Measurements from ENCODE around the gene TTC34.
"Not testable (repeated sequence)": the region's sequence is repeated elsewhere in the genome, so short reads cannot be mapped to it uniquely, and the experiment has no call there.

The TTC34 gene

GRCh38 chr1:2652152-2652925 lies 149.2 kb downstream of the TTC34 start:
- Histone ChIP-seq H3K9ac (ENCODE audit: low read depth, low read length, poor library complexity) (peak overlapping the region; percentile 66), H2AK5ac (ENCODE audit: low read depth, low read length) (peak overlapping the region; percentile 88), H3K18ac (ENCODE audit: low read length) (peak overlapping the region; percentile 89), H3K9me3 (replicated peaks in 1 of 2; ENCODE audit: control insufficient read depth in 2 of 2, insufficient read depth in 1 of 2, low read depth in 1 of 2, low read length in 2 of 2) (peaks cover 0 to 34% of the 10 kb centered on the region in 2 donors), H3K23ac (ENCODE audit: low read depth, low read length, poor library complexity) (peak overlapping the region; percentile 60), H3K79me1 (ENCODE audit: low read depth, low read length) (peaks cover 10% of the 10 kb centered on the region), H4K91ac (ENCODE audit: low read depth, low read length, poor library complexity) (peak overlapping the region; percentile 40), H3K27me3 (ENCODE audit: control insufficient read depth in 3 of 3, insufficient read depth in 3 of 3, low read depth in 1 of 3, low read length in 3 of 3) (peaks cover 2 to 31% (median 7%) of the 10 kb centered on the region in 3 experiments), H3K4me2 (ENCODE audit: insufficient read depth, low read length, poor library complexity, severe bottlenecking) (peak overlapping the region; percentile 31), H3K14ac (ENCODE audit: low read length) (peak overlapping the region; percentile 58)
- not testable (repeated sequence) for DNase-seq (ENCODE audit: low spot score); H2BK5ac ChIP-seq (ENCODE audit: low read length); H3K27ac ChIP-seq (replicated peaks; ENCODE audit: low read length); H2BK15ac ChIP-seq (ENCODE audit: low read length); H3K4me3 ChIP-seq (ENCODE audit: low read length in 2 of 2); H4K8ac ChIP-seq (ENCODE audit: low read depth, low read length); H3K4ac ChIP-seq (ENCODE audit: low read length); H2BK12ac ChIP-seq (ENCODE audit: low read length); H3K4me1 ChIP-seq (ENCODE audit: control insufficient read depth in 2 of 2, insufficient read depth in 1 of 2, low read depth in 1 of 2, low read length in 2 of 2); H2AFZ ChIP-seq (ENCODE audit: low read length); H3K36me3 ChIP-seq (replicated peaks in 1 of 2; ENCODE audit: control insufficient read depth in 2 of 2, insufficient read depth in 2 of 2, low read length in 2 of 2); H2BK120ac ChIP-seq (ENCODE audit: low read depth, low read length)
- no CpG with 5 or more reads among the region's 16 CpGs for whole genome bisulfite sequencing, 2 donors (ENCODE audit: extremely low coverage in 2 of 2, insufficient read length in 2 of 2, insufficient replicate concordance in 1 of 2)

- Histone ChIP-seq H3K9me3 (replicated peaks in 1 of 2; ENCODE audit: control insufficient read depth in 2 of 2, insufficient read depth in 1 of 2, low read depth in 1 of 2, low read length in 2 of 2) (peaks cover 0 to 33% of the 10 kb centered on the region in 2 donors), H3K4ac (ENCODE audit: low read length) (no peak overlapping the region), H3K14ac (ENCODE audit: low read length) (no peak overlapping the region), H2BK5ac (ENCODE audit: low read length) (no peak overlapping the region), H4K8ac (ENCODE audit: low read depth, low read length) (no peak overlapping the region), H3K4me2 (ENCODE audit: insufficient read depth, low read length, poor library complexity, severe bottlenecking) (no peak overlapping the region), H3K4me3 (ENCODE audit: low read length in 2 of 2) (no peak overlapping the region), H2BK15ac (ENCODE audit: low read length) (no peak overlapping the region), H3K79me1 (ENCODE audit: low read depth, low read length) (peaks cover 9% of the 10 kb centered on the region), H3K27me3 (ENCODE audit: control insufficient read depth in 3 of 3, insufficient read depth in 3 of 3, low read depth in 1 of 3, low read length in 3 of 3) (peaks cover 2 to 27% (median 7%) of the 10 kb centered on the region in 3 experiments), H3K4me1 (ENCODE audit: control insufficient read depth in 2 of 2, insufficient read depth in 1 of 2, low read depth in 1 of 2, low read length in 2 of 2) (no peaks in the 10 kb centered on the region), H3K18ac (ENCODE audit: low read length) (no peak overlapping the region), H3K36me3 (replicated peaks in 1 of 2; ENCODE audit: control insufficient read depth in 2 of 2, insufficient read depth in 2 of 2, low read length in 2 of 2) (no peaks in the 10 kb centered on the region), H3K9ac (ENCODE audit: low read depth, low read length, poor library complexity) (no peak overlapping the region), H2AK5ac (ENCODE audit: low read depth, low read length) (no peak overlapping the region), H2BK12ac (ENCODE audit: low read length) (no peak overlapping the region), H4K91ac (ENCODE audit: low read depth, low read length, poor library complexity) (no peak overlapping the region), H2AFZ (ENCODE audit: low read length) (no peak overlapping the region), H2BK120ac (ENCODE audit: low read depth, low read length) (no peak overlapping the region), H3K23ac (ENCODE audit: low read depth, low read length, poor library complexity) (no peak overlapping the region), H3K27ac (replicated peaks; ENCODE audit: low read length) (no peak overlapping the region)
- DNase-seq (ENCODE audit: low spot score), result no peak
- no CpG with 5 or more reads among the region's 10 CpGs for WGBS, 2 donors (ENCODE audit: extremely low coverage in 2 of 2, insufficient read length in 2 of 2, insufficient replicate concordance in 1 of 2)
Measured at GRCh38 chr1:2650967-2651645, 150.4 kb downstream of the TTC34 start.

- Histone ChIP-seq H3K4me1 (ENCODE audit: control insufficient read depth in 2 of 2, insufficient read depth in 1 of 2, low read depth in 1 of 2, low read length in 2 of 2) (peaks cover 5 to 8% of the 10 kb centered on the region in 2 donors), H2AFZ (ENCODE audit: low read length) (no peak overlapping the region), H3K9me3 (replicated peaks in 1 of 2; ENCODE audit: control insufficient read depth in 2 of 2, insufficient read depth in 1 of 2, low read depth in 1 of 2, low read length in 2 of 2) (peaks cover 0 to 29% of the 10 kb centered on the region in 2 donors), H3K36me3 (replicated peaks in 1 of 2; ENCODE audit: control insufficient read depth in 2 of 2, insufficient read depth in 2 of 2, low read length in 2 of 2) (no peaks in the 10 kb centered on the region), H3K4me2 (ENCODE audit: insufficient read depth, low read length, poor library complexity, severe bottlenecking) (no peak overlapping the region), H3K4me3 (ENCODE audit: low read length in 2 of 2) (no peak overlapping the region), H2BK120ac (ENCODE audit: low read depth, low read length) (no peak overlapping the region), H3K27me3 (ENCODE audit: control insufficient read depth in 3 of 3, insufficient read depth in 3 of 3, low read depth in 1 of 3, low read length in 3 of 3) (peaks cover 0 to 15% (median 0%) of the 10 kb centered on the region in 3 experiments), H3K4ac (ENCODE audit: low read length) (no peak overlapping the region), H2BK5ac (ENCODE audit: low read length) (no peak overlapping the region), H2AK5ac (ENCODE audit: low read depth, low read length) (no peak overlapping the region), H2BK12ac (ENCODE audit: low read length) (no peak overlapping the region), H4K91ac (ENCODE audit: low read depth, low read length, poor library complexity) (no peak overlapping the region), H3K9ac (ENCODE audit: low read depth, low read length, poor library complexity) (no peak overlapping the region), H3K79me1 (ENCODE audit: low read depth, low read length) (peaks cover 8% of the 10 kb centered on the region), H3K18ac (ENCODE audit: low read length) (no peak overlapping the region), H2BK15ac (ENCODE audit: low read length) (no peak overlapping the region), H3K14ac (ENCODE audit: low read length) (no peak overlapping the region), H3K27ac (replicated peaks; ENCODE audit: low read length) (no peak overlapping the region), H3K23ac (ENCODE audit: low read depth, low read length, poor library complexity) (no peak overlapping the region), H4K8ac (ENCODE audit: low read depth, low read length) (no peak overlapping the region)
- WGBS, 2 donors (ENCODE audit: extremely low coverage in 2 of 2, insufficient read length in 2 of 2, insufficient replicate concordance in 1 of 2), result no CpG with 5 or more reads among the region's 5 CpGs
- DNase-seq (ENCODE audit: low spot score), result no peak
Measured at GRCh38 chr1:2646837-2647236, 154.7 kb downstream of the TTC34 start.

- no peak overlapping the region for H2BK12ac ChIP-seq (ENCODE audit: low read length)
- H3K4me2 ChIP-seq (ENCODE audit: insufficient read depth, low read length, poor library complexity, severe bottlenecking), result no peak overlapping the region
- H3K79me1 ChIP-seq (ENCODE audit: low read depth, low read length), result peaks cover 13% of the 10 kb centered on the region
- no peak for DNase-seq (ENCODE audit: low spot score)
- H3K4me3 ChIP-seq (ENCODE audit: low read length in 2 of 2), result no peak overlapping the region
- H2AK5ac ChIP-seq (ENCODE audit: low read depth, low read length), result no peak overlapping the region
- H3K4ac ChIP-seq (ENCODE audit: low read length), result no peak overlapping the region
- no peak overlapping the region for H2BK120ac ChIP-seq (ENCODE audit: low read depth, low read length)
- no peak overlapping the region for H4K8ac ChIP-seq (ENCODE audit: low read depth, low read length)
- H3K9ac ChIP-seq (ENCODE audit: low read depth, low read length, poor library complexity), result no peak overlapping the region
- no peak overlapping the region for H4K91ac ChIP-seq (ENCODE audit: low read depth, low read length, poor library complexity)
- H3K23ac ChIP-seq (ENCODE audit: low read depth, low read length, poor library complexity), result no peak overlapping the region
- peaks cover 0 to 12% (median 0%) of the 10 kb centered on the region in 3 experiments for H3K27me3 ChIP-seq (ENCODE audit: control insufficient read depth in 3 of 3, insufficient read depth in 3 of 3, low read depth in 1 of 3, low read length in 3 of 3)
- peaks cover 5 to 11% of the 10 kb centered on the region in 2 donors for H3K4me1 ChIP-seq (ENCODE audit: control insufficient read depth in 2 of 2, insufficient read depth in 1 of 2, low read depth in 1 of 2, low read length in 2 of 2)
- WGBS, 2 donors (ENCODE audit: extremely low coverage in 2 of 2, insufficient read length in 2 of 2, insufficient replicate concordance in 1 of 2), result no CpG with 5 or more reads among the region's 11 CpGs
- peaks cover 0 to 21% of the 10 kb centered on the region in 2 donors for H3K9me3 ChIP-seq (replicated peaks in 1 of 2; ENCODE audit: control insufficient read depth in 2 of 2, insufficient read depth in 1 of 2, low read depth in 1 of 2, low read length in 2 of 2)
- no peaks in the 10 kb centered on the region for H3K36me3 ChIP-seq (replicated peaks in 1 of 2; ENCODE audit: control insufficient read depth in 2 of 2, insufficient read depth in 2 of 2, low read length in 2 of 2)
- no peak overlapping the region for H3K18ac ChIP-seq (ENCODE audit: low read length)
- H3K14ac ChIP-seq (ENCODE audit: low read length), result no peak overlapping the region
- H2AFZ ChIP-seq (ENCODE audit: low read length), result no peak overlapping the region
- no peak overlapping the region for H2BK15ac ChIP-seq (ENCODE audit: low read length)
- no peak overlapping the region for H2BK5ac ChIP-seq (ENCODE audit: low read length)
- H3K27ac ChIP-seq (replicated peaks; ENCODE audit: low read length), result no peak overlapping the region
Measured at GRCh38 chr1:2645776-2646175, 155.7 kb downstream of the TTC34 start.
